ENCODE measurements around the gene CEPT1.

Gene CEPT1

DNA sequence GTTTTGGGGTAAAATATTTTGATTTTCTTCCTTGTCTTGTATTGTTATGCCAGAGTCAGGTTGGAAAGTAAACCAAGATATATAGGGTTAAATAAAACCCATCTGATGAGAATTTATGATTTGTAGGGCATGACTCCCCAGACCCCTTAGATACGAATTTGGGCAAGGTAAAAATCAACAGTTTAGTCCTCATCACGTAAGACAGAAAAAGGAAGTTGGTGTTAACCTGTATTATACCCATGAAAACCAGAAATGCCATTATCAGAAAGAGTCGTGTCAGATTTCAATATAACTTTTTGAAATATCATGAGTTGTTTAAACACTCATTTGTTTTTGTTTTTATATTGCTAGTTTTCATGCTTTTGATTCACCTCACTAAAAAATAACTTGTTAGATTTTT, 11.8 kb downstream of the CEPT1 start:
- TF ChIP-seq, protein P1, sequence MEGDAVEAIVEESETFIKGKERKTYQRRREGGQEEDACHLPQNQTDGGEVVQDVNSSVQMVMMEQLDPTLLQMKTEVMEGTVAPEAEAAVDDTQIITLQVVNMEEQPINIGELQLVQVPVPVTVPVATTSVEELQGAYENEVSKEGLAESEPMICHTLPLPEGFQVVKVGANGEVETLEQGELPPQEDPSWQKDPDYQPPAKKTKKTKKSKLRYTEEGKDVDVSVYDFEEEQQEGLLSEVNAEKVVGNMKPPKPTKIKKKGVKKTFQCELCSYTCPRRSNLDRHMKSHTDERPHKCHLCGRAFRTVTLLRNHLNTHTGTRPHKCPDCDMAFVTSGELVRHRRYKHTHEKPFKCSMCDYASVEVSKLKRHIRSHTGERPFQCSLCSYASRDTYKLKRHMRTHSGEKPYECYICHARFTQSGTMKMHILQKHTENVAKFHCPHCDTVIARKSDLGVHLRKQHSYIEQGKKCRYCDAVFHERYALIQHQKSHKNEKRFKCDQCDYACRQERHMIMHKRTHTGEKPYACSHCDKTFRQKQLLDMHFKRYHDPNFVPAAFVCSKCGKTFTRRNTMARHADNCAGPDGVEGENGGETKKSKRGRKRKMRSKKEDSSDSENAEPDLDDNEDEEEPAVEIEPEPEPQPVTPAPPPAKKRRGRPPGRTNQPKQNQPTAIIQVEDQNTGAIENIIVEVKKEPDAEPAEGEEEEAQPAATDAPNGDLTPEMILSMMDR (IDR thresholded peaks at IDR 0.05; ENCODE audit: low read depth, low read length, missing control alignments) = no peak
- Histone ChIP-seq H3K27ac (no peak overlapping the region), H3K27me3 (replicated peaks) (no peaks in the 10 kb centered on the region), H3K4me3 (ENCODE audit: low read depth, low read length) (no peak overlapping the region), H3K36me3 (replicated peaks) (peaks cover 16% of the 10 kb centered on the region)
- in situ Hi-C loops (cut with HindIII; ENCODE audit: low pct_ligation_motif_present, low sequenced_read_pairs) = no loop called here
- DNase-seq = no peak

DNA sequence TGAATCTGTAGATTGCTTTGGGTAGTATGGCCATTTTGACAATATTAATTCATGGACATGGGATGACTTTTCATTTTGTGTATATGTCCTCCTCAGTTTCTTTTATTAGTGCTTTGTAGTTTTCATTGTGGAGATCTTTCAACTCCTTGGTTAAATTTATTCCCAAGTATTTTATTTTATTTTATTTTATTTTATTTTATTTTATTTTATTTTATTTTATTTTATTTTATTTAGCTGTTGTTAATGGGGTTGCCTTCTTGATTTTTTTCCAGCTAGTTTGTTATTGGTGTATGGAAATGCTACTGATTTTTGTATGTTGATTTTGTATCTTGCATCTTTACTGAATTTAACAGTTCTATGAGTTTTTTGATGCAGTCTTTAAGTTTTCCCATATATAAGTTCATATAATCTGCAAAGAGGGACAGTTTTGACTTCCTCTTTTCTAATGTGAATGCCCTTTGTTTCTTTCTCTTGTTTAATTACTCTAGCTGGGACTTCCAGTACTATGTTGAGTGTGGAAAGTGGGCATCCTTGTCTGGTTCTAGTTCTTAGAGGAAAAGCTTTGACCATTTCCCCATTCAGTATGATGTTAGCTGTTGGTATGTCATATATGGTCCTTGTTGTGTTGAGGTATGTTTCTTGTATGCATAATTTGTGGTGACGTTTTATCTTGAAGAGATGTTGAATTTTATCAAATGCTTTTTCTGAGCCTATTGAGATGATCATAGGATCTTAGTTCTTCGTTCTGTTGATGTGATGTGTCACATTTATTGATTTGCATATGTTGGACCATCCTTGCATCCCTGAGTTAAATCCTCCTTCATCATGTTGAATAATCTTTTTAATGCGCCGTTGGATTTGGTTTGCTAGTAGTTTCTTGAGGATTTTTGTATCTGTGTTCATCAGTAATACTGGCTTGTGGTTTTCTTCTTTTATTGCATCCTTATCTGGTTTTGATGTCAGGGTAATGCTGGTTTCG, 14.3 kb downstream of the CEPT1 start:
- Histone ChIP-seq H3K36me3 (replicated peaks) (peaks cover 9% of the 10 kb centered on the region), H3K27ac (no peak overlapping the region)
- DNase-seq = no peak

DNA sequence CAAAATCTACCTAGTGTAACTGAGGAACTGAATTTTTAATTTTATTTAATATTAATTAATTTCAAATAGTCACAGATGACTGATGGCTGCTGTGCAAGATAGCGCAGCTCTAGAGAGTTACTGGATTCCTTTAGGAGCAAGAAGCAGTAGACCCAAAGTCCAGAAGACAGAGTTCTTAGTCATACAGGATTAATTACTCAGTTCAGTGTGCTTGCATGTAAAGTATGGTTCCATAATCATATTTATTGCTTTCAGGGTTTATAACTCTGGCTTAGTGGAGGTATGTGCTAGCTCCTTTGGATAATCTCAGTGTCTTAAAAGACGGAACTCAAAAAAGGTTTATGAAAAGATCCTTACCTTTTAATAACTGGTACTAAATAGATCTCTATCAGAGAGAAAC, 17.4 kb downstream of the CEPT1 start:
- no peak overlapping the region for H3K27ac ChIP-seq
- TF ChIP-seq, protein P1 (IDR thresholded peaks at IDR 0.05; ENCODE audit: low read depth, low read length, missing control alignments) = no peak
- in situ Hi-C loops (cut with HindIII; ENCODE audit: low pct_ligation_motif_present, low sequenced_read_pairs) = no loop called here
- no peaks in the 10 kb centered on the region for H3K27me3 ChIP-seq (replicated peaks)
- H3K4me3 ChIP-seq (ENCODE audit: low read depth, low read length) = no peak overlapping the region
- peaks cover 16% of the 10 kb centered on the region for H3K36me3 ChIP-seq (replicated peaks)
- no peak for DNase-seq

More for the DNA sequence above, 14.3 kb downstream of the CEPT1 start:
- in situ Hi-C loops (cut with HindIII; ENCODE audit: low pct_ligation_motif_present, low sequenced_read_pairs) = no loop called here
- Histone ChIP-seq H3K27me3 (replicated peaks) (no peaks in the 10 kb centered on the region), H3K4me3 (ENCODE audit: low read depth, low read length) (no peak overlapping the region)
- TF ChIP-seq, protein P1 (IDR thresholded peaks at IDR 0.05; ENCODE audit: low read depth, low read length, missing control alignments) = no peak

DNA sequence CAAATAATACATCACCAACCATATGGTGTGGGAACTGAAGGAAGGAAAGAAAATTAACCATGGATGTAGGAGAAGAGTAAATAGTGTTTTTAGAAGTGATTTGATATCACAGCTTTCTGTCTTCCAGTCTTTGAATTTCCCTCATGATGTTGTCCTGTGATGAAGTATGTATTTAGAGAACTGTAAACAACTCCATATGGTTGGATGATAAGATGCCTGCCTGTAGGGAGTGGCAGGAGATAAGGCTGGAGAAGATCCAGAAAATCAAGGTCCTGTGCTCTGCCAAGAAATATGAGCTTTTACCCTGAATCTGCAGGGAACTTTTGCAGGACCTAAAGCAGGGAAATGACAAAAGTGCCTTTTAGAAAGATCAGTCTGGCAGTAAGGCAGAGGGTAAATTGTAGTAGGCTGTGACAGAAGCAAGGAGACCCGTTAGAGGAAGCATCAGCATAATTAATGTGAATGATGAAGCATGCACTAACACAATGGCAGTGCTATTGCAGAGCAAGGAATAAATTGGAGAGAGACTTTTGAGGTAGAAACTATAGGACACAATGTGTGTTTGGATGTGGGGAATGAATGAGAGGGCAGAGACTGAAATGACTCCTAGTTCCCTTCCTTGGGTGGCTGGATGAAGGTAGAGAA, 21.9 kb downstream of the CEPT1 start:
- no peak for DNase-seq

DNA sequence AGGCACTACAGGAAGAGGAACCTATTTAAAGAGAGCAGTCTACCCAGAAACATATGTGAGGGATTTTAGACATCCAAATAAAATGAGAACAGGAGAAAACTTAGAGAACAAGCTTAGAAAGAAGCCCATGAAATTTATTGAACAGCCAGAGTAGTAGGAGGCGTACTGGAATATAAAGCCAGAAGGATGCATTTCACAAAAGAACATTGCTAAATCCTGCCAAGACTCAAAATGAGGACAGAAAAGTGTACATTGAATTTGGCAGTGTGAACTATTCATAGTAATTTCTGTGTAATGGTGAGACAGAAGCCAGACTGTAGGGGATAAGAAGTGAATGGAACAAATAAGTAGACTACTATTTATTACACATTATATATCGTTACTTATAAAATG, 22.5 kb downstream of the CEPT1 start:
- in situ Hi-C loops (cut with HindIII; ENCODE audit: low pct_ligation_motif_present, low sequenced_read_pairs) = no loop called here
- TF ChIP-seq, protein P1 (IDR thresholded peaks at IDR 0.05; ENCODE audit: low read depth, low read length, missing control alignments) = no peak
- no peaks in the 10 kb centered on the region for H3K27me3 ChIP-seq (replicated peaks)
- H3K27ac ChIP-seq = no peak overlapping the region
- no peak overlapping the region for H3K4me3 ChIP-seq (ENCODE audit: low read depth, low read length)
- no peak for DNase-seq
- peaks cover 11% of the 10 kb centered on the region for H3K36me3 ChIP-seq (replicated peaks)

More for the DNA sequence above, 21.9 kb downstream of the CEPT1 start:
- in situ Hi-C loops (cut with HindIII; ENCODE audit: low pct_ligation_motif_present, low sequenced_read_pairs) = no loop called here
- Histone ChIP-seq H3K27me3 (replicated peaks) (no peaks in the 10 kb centered on the region), H3K4me3 (ENCODE audit: low read depth, low read length) (no peak overlapping the region), H3K36me3 (replicated peaks) (peaks cover 11% of the 10 kb centered on the region), H3K27ac (no peak overlapping the region)
- TF ChIP-seq, protein P1 (IDR thresholded peaks at IDR 0.05; ENCODE audit: low read depth, low read length, missing control alignments) = no peak

All from brain microvascular endothelial cell (primary cell).